ENCODE measurements around the gene TCF7.

DNA sequence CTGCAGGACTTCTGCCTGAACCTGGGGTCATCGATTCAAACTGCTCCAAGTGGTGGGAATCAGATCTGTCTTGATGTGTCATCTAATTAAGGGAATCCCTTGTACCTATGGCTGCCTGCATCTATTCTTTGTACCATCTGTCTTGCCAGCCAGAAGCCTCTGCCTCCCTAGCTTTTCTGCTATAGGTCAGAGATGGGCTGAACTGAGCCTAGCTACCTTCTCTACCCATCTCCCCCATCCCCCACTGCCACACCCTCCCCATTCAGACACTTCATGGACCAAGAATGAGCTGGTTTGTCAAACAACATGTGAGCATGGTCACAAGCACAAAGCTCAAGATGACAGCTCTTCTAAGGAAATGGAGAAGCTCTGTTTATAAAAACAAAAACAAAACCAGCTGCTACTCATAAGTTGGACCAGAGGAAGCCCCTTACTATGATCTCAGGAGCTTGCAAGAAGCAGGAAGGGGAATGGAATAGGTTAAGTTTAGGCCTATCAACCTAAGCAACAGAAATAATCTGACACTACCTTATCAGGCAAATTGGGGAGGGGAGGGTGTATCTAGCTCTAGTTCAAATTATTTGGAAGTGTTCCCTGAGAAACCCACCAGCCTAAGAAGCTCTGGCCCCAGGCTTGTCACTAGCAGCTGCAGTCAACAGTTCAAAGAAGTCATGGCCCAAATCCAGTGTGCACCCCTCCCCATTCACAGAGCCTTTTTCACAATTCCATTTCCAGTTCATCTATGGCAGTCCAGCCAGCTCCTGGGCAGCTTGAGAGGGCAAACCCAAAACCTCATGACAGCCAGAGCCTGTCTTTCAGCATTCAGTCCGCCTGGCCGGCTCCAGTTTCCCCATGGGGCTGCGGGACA, 32.4 kb downstream of the TCF7 start:
- TF ChIP-seq, protein P1, sequence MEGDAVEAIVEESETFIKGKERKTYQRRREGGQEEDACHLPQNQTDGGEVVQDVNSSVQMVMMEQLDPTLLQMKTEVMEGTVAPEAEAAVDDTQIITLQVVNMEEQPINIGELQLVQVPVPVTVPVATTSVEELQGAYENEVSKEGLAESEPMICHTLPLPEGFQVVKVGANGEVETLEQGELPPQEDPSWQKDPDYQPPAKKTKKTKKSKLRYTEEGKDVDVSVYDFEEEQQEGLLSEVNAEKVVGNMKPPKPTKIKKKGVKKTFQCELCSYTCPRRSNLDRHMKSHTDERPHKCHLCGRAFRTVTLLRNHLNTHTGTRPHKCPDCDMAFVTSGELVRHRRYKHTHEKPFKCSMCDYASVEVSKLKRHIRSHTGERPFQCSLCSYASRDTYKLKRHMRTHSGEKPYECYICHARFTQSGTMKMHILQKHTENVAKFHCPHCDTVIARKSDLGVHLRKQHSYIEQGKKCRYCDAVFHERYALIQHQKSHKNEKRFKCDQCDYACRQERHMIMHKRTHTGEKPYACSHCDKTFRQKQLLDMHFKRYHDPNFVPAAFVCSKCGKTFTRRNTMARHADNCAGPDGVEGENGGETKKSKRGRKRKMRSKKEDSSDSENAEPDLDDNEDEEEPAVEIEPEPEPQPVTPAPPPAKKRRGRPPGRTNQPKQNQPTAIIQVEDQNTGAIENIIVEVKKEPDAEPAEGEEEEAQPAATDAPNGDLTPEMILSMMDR (IDR thresholded peaks at IDR 0.05; ENCODE audit: low read depth, low read length, missing input control): no peak
- TF ChIP-seq, protein P2, sequence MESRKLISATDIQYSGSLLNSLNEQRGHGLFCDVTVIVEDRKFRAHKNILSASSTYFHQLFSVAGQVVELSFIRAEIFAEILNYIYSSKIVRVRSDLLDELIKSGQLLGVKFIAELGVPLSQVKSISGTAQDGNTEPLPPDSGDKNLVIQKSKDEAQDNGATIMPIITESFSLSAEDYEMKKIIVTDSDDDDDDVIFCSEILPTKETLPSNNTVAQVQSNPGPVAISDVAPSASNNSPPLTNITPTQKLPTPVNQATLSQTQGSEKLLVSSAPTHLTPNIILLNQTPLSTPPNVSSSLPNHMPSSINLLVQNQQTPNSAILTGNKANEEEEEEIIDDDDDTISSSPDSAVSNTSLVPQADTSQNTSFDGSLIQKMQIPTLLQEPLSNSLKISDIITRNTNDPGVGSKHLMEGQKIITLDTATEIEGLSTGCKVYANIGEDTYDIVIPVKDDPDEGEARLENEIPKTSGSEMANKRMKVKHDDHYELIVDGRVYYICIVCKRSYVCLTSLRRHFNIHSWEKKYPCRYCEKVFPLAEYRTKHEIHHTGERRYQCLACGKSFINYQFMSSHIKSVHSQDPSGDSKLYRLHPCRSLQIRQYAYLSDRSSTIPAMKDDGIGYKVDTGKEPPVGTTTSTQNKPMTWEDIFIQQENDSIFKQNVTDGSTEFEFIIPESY (IDR thresholded peaks at IDR 0.05): no peak
- TF ChIP-seq HNF4G (IDR thresholded peaks at IDR 0.05) (no peak), YY1 (IDR thresholded peaks at IDR 0.05) (no peak), RXRA (IDR thresholded peaks at IDR 0.05) (no peak), TAF1 (conservative IDR thresholded peaks at IDR 0.05) (no peak), RAD21 (IDR thresholded peaks at IDR 0.05) (no peak), SP1 (IDR thresholded peaks at IDR 0.05) (no peak), GABPA (IDR thresholded peaks at IDR 0.05 in 1 of 2, conservative IDR thresholded peaks at IDR 0.05 in 1 of 2) (no peak), FOXA1 (IDR thresholded peaks at IDR 0.05) (no peak)
- TF ChIP-seq, protein P3, sequence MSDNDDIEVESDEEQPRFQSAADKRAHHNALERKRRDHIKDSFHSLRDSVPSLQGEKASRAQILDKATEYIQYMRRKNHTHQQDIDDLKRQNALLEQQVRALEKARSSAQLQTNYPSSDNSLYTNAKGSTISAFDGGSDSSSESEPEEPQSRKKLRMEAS (IDR thresholded peaks at IDR 0.05): no peak
- TF ChIP-seq, protein P4, sequence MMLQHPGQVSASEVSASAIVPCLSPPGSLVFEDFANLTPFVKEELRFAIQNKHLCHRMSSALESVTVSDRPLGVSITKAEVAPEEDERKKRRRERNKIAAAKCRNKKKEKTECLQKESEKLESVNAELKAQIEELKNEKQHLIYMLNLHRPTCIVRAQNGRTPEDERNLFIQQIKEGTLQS (IDR thresholded peaks at IDR 0.05): no peak
- TF ChIP-seq, protein P5, sequence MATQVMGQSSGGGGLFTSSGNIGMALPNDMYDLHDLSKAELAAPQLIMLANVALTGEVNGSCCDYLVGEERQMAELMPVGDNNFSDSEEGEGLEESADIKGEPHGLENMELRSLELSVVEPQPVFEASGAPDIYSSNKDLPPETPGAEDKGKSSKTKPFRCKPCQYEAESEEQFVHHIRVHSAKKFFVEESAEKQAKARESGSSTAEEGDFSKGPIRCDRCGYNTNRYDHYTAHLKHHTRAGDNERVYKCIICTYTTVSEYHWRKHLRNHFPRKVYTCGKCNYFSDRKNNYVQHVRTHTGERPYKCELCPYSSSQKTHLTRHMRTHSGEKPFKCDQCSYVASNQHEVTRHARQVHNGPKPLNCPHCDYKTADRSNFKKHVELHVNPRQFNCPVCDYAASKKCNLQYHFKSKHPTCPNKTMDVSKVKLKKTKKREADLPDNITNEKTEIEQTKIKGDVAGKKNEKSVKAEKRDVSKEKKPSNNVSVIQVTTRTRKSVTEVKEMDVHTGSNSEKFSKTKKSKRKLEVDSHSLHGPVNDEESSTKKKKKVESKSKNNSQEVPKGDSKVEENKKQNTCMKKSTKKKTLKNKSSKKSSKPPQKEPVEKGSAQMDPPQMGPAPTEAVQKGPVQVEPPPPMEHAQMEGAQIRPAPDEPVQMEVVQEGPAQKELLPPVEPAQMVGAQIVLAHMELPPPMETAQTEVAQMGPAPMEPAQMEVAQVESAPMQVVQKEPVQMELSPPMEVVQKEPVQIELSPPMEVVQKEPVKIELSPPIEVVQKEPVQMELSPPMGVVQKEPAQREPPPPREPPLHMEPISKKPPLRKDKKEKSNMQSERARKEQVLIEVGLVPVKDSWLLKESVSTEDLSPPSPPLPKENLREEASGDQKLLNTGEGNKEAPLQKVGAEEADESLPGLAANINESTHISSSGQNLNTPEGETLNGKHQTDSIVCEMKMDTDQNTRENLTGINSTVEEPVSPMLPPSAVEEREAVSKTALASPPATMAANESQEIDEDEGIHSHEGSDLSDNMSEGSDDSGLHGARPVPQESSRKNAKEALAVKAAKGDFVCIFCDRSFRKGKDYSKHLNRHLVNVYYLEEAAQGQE (IDR thresholded peaks at IDR 0.05): no peak

All from liver (tissue), 3 donors.